ENCODE results near the gene ERC1.

- TF ChIP-seq POLR2A (IDR thresholded peaks at IDR 0.05) = no peak
- TF ChIP-seq, protein P1, sequence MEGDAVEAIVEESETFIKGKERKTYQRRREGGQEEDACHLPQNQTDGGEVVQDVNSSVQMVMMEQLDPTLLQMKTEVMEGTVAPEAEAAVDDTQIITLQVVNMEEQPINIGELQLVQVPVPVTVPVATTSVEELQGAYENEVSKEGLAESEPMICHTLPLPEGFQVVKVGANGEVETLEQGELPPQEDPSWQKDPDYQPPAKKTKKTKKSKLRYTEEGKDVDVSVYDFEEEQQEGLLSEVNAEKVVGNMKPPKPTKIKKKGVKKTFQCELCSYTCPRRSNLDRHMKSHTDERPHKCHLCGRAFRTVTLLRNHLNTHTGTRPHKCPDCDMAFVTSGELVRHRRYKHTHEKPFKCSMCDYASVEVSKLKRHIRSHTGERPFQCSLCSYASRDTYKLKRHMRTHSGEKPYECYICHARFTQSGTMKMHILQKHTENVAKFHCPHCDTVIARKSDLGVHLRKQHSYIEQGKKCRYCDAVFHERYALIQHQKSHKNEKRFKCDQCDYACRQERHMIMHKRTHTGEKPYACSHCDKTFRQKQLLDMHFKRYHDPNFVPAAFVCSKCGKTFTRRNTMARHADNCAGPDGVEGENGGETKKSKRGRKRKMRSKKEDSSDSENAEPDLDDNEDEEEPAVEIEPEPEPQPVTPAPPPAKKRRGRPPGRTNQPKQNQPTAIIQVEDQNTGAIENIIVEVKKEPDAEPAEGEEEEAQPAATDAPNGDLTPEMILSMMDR (IDR thresholded peaks at IDR 0.05) = no peak
Measured at GRCh38 chr12:1108276-1108675, 117.3 kb downstream of the ERC1 start.

Data from vagina (tissue), 2 donors.